ENCODE data around the gene ANKRD60.
A peak's percentile ranks its signal among the peaks of the same experiment; 100 is the strongest.

ANKRD60 gene

GRCh38 chr20:58228484-58229197 is at the start of gene ANKRD60:
ANKRD60 (minus strand) TSS chr20:58228653; CDS start chr20:58228653, 0 bp downstream.
- no peak for DNase-seq

- DNase-seq, result no peak
Observed at GRCh38 chr20:58277578-58278472, 49.4 kb upstream of the ANKRD60 start.

GRCh38 chr20:58277107-58277506 is 48.7 kb upstream of the ANKRD60 start:
- DNase-seq, result no peak

- DNase-seq, result no peak
Observed at GRCh38 chr20:58274384-58274783, 45.9 kb upstream of the ANKRD60 start.

- no peak for DNase-seq
Observed at GRCh38 chr20:58271606-58272351, 43.3 kb upstream of the ANKRD60 start.

GRCh38 chr20:58268936-58269619 is 40.6 kb upstream of the ANKRD60 start:
- DNase-seq, result no peak

- DNase-seq, result no peak
Observed at GRCh38 chr20:58268421-58268821, 40.0 kb upstream of the ANKRD60 start.

- no peak for DNase-seq
Observed at GRCh38 chr20:58267389-58268215, 39.1 kb upstream of the ANKRD60 start.

GRCh38 chr20:58264271-58264670 is 35.8 kb upstream of the ANKRD60 start:
- DNase-seq, result no peak

- no peak for DNase-seq
Observed at GRCh38 chr20:58261660-58262059, 33.2 kb upstream of the ANKRD60 start.

GRCh38 chr20:58260006-58260405 is 31.6 kb upstream of the ANKRD60 start:
- no peak for DNase-seq

GRCh38 chr20:58256842-58257241 is 28.4 kb upstream of the ANKRD60 start:
- DNase-seq, result no peak

GRCh38 chr20:58256307-58256706 is 27.9 kb upstream of the ANKRD60 start:
- DNase-seq, result no peak

GRCh38 chr20:58254890-58255289 is 26.4 kb upstream of the ANKRD60 start:
- DNase-seq, result no peak

GRCh38 chr20:58251979-58252591 is 23.6 kb upstream of the ANKRD60 start:
- DNase-seq, result no peak

GRCh38 chr20:58251348-58251978 is 23.0 kb upstream of the ANKRD60 start:
- no peak for DNase-seq

- peak in 1 of 2 experiments; percentile 3 for DNase-seq
Observed at GRCh38 chr20:58246346-58246745, 17.9 kb upstream of the ANKRD60 start.

- no peak for DNase-seq
Observed at GRCh38 chr20:58245931-58246330, 17.5 kb upstream of the ANKRD60 start.

GRCh38 chr20:58245181-58245891 is 16.9 kb upstream of the ANKRD60 start:
- DNase-seq, result no peak

GRCh38 chr20:58244517-58245030 is 16.1 kb upstream of the ANKRD60 start:
- no peak for DNase-seq
